ENCODE data around the gene MINK1. TPM values are rescaled to one million over a fixed set of nuclear protein-coding genes. Genes with fewer than 3 reads are reported as not detected.

Gene MINK1
- 10 to 100 TPM; 67.5 to 79.3 TPM for total RNA-seq

- CTCF ChIA-PET = interaction anchor here (0.6 to 2.2 kb wide), 3 partner anchors 43 to 1097 kb away, joined by 3 to 9 read pairs (median 4); partner anchors contain the start of genes RNF167 and SLC25A11
- peaks cover 3% of the 10 kb centered on the region for H3K36me3 Mint-ChIP-seq
- peak within 1 kb of the TSS; percentile 88 for H3K4me3 Mint-ChIP-seq
Measured at GRCh38 chr17:4833178-4833940, at the start of gene MINK1. Gene MINK1, plus strand, starts transcription at chr17:4833340. Its CDS starts 244 bp downstream, at chr17:4833584.

GRCh38 chr17:4785311-4786105, 47.6 kb upstream of the MINK1 start:
- POLR2A ChIA-PET = interaction anchor here (1.0 kb wide), 1 partner anchor 21 kb away, joined by 3 read pairs; the partner anchor contains the start of gene PLD2
- CTCF ChIA-PET = interaction anchor here (1.3 kb wide), 1 partner anchor 54 kb away, joined by 4 read pairs; no protein-coding TSS in a partner anchor
- peak overlapping the region; percentile 32 for H3K4me3 Mint-ChIP-seq
- no peaks in the 10 kb centered on the region for H3K9me3 Mint-ChIP-seq
- intact Hi-C loops (cut with micrococcal nuclease) = loop anchor here (2.0 kb wide), 1 partner anchor 103 kb away; no protein-coding TSS in a partner anchor
- no peak overlapping the region for H3K27ac Mint-ChIP-seq
- peaks cover 48% of the 10 kb centered on the region for H3K27me3 Mint-ChIP-seq
- DNase-seq = no peak
- H3K36me3 Mint-ChIP-seq = no peaks in the 10 kb centered on the region
- H3K4me1 Mint-ChIP-seq (ENCODE audit: low read depth) = peaks cover 22% of the 10 kb centered on the region

More at GRCh38 chr17:4833178-4833940, at the start of gene MINK1:
- Mint-ChIP-seq H3K9me3 (no peaks in the 10 kb centered on the region), H3K4me1 (ENCODE audit: low read depth) (peaks cover 28% of the 10 kb centered on the region), H3K27ac (peak within 1 kb of the TSS; percentile 88), H3K27me3 (no peaks in the 10 kb centered on the region)
- POLR2A ChIA-PET = no interaction called here
- intact Hi-C loops (cut with micrococcal nuclease) = loop anchor here (1.0 to 10.0 kb wide), 4 partner anchors 37 to 123 kb away; partner anchors contain the start of genes ARRB2, MED11 and PSMB6
- DNase-seq = peak; percentile 92

GRCh38 chr17:4786106-4786511, 47.0 kb upstream of the MINK1 start, which contains the start of gene VMO1:
Gene VMO1, minus strand, starts transcription at chr17:4786364. Its CDS starts 12 bp downstream, at chr17:4786352.
- Mint-ChIP-seq H3K36me3 (no peaks in the 10 kb centered on the region), H3K4me3 (peak within 1 kb of the TSS; percentile 32), H3K27me3 (peaks cover 45% of the 10 kb centered on the region), H3K4me1 (ENCODE audit: low read depth) (peaks cover 28% of the 10 kb centered on the region), H3K27ac (no peak within 1 kb of the TSS), H3K9me3 (no peaks in the 10 kb centered on the region)
- ChIA-PET POLR2A (interaction anchor here (1.0 kb wide), 1 partner anchor 20 kb away, joined by 3 read pairs; the partner anchor contains the start of gene PLD2), CTCF (interaction anchor here (0.9 to 1.9 kb wide), 5 partner anchors 10 to 117 kb away, joined by 3 to 6 read pairs (median 4); partner anchors contain the start of genes CHRNE and PSMB6)
- intact Hi-C loops (cut with micrococcal nuclease) = loop anchor here (2.0 kb wide), 1 partner anchor 103 kb away; no protein-coding TSS in a partner anchor
- no peak for DNase-seq

- Mint-ChIP-seq H3K4me3 (no peak overlapping the region), H3K4me1 (ENCODE audit: low read depth) (peaks cover 31% of the 10 kb centered on the region), H3K9me3 (no peaks in the 10 kb centered on the region), H3K27me3 (peaks cover 45% of the 10 kb centered on the region), H3K36me3 (no peaks in the 10 kb centered on the region), H3K27ac (no peak overlapping the region)
- POLR2A ChIA-PET = interaction anchor here (1.0 kb wide), 1 partner anchor 20 kb away, joined by 3 read pairs; the partner anchor contains the start of gene PLD2
- CTCF ChIA-PET = interaction anchor here (0.8 to 1.9 kb wide), 6 partner anchors 10 to 117 kb away, joined by 3 to 6 read pairs (median 4); partner anchors contain the start of genes CHRNE and PSMB6
- intact Hi-C loops (cut with micrococcal nuclease) = loop anchor here (2.0 kb wide), 1 partner anchor 102 kb away; no protein-coding TSS in a partner anchor
- no peak for DNase-seq
Measured at GRCh38 chr17:4786516-4786915, 46.6 kb upstream of the MINK1 start.

- Mint-ChIP-seq H3K36me3 (no peaks in the 10 kb centered on the region), H3K4me1 (ENCODE audit: low read depth) (peaks cover 31% of the 10 kb centered on the region), H3K4me3 (no peak overlapping the region), H3K9me3 (no peaks in the 10 kb centered on the region), H3K27me3 (peaks cover 37% of the 10 kb centered on the region), H3K27ac (no peak overlapping the region)
- no peak for DNase-seq
- CTCF ChIA-PET = interaction anchor here (1.0 to 1.9 kb wide), 5 partner anchors 19 to 152 kb away, joined by 3 to 6 read pairs (median 4); partner anchors contain the start of genes PLD2, RNF167 and SLC25A11
- POLR2A ChIA-PET = no interaction called here
- intact Hi-C loops (cut with micrococcal nuclease) = no loop called here
Measured at GRCh38 chr17:4788159-4788806, 44.9 kb upstream of the MINK1 start.

GRCh38 chr17:4788807-4789700, 44.1 kb upstream of the MINK1 start, which contains the start of gene GLTPD2:
Gene GLTPD2, plus strand, starts transcription at chr17:4788964. Its CDS starts 48 bp downstream, at chr17:4789012.
- no peaks in the 10 kb centered on the region for H3K36me3 Mint-ChIP-seq
- DNase-seq = no peak
- H3K4me1 Mint-ChIP-seq (ENCODE audit: low read depth) = peaks cover 31% of the 10 kb centered on the region
- H3K27ac Mint-ChIP-seq = no peak within 1 kb of the TSS
- intact Hi-C loops (cut with micrococcal nuclease) = no loop called here
- no peaks in the 10 kb centered on the region for H3K9me3 Mint-ChIP-seq
- POLR2A ChIA-PET = interaction anchor here (0.9 to 2.0 kb wide), 10 partner anchors 11 to 180 kb away, joined by 3 to 13 read pairs (median 5); partner anchors contain the start of genes ARRB2, C17orf107, CHRNE and CXCL16
- peaks cover 33% of the 10 kb centered on the region for H3K27me3 Mint-ChIP-seq
- CTCF ChIA-PET = interaction anchor here (1.0 to 2.5 kb wide), 33 partner anchors 10 to 233 kb away, joined by 3 to 28 read pairs (median 5); partner anchors contain the start of genes ARRB2, C17orf107, MED11 and PELP1
- H3K4me3 Mint-ChIP-seq = peak within 1 kb of the TSS; percentile 77

GRCh38 chr17:4789701-4789950, 43.5 kb upstream of the MINK1 start:
- no peak overlapping the region for H3K27ac Mint-ChIP-seq
- POLR2A ChIA-PET = interaction anchor here (0.9 to 2.0 kb wide), 12 partner anchors 11 to 180 kb away, joined by 3 to 13 read pairs (median 5); partner anchors contain the start of genes ARRB2, C17orf107, CHRNE and CXCL16
- H3K4me1 Mint-ChIP-seq (ENCODE audit: low read depth) = peaks cover 31% of the 10 kb centered on the region
- no peaks in the 10 kb centered on the region for H3K36me3 Mint-ChIP-seq
- H3K9me3 Mint-ChIP-seq = no peaks in the 10 kb centered on the region
- peak overlapping the region; percentile 77 for H3K4me3 Mint-ChIP-seq
- DNase-seq = no peak
- intact Hi-C loops (cut with micrococcal nuclease) = no loop called here
- CTCF ChIA-PET = interaction anchor here (0.8 to 2.5 kb wide), 33 partner anchors 9 to 233 kb away, joined by 3 to 28 read pairs (median 5); partner anchors contain the start of genes ARRB2, C17orf107, MED11 and MINK1
- peaks cover 27% of the 10 kb centered on the region for H3K27me3 Mint-ChIP-seq

GRCh38 chr17:4789951-4790704, 43.0 kb upstream of the MINK1 start:
- peaks cover 31% of the 10 kb centered on the region for H3K4me1 Mint-ChIP-seq (ENCODE audit: low read depth)
- peaks cover 25% of the 10 kb centered on the region for H3K27me3 Mint-ChIP-seq
- CTCF ChIA-PET = interaction anchor here (0.6 to 2.5 kb wide), 42 partner anchors 9 to 574 kb away, joined by 3 to 28 read pairs (median 5); partner anchors contain the start of genes ARRB2, C17orf107, CHRNE and MED11
- H3K36me3 Mint-ChIP-seq = no peaks in the 10 kb centered on the region
- peak overlapping the region; percentile 82 for H3K27ac Mint-ChIP-seq
- H3K9me3 Mint-ChIP-seq = no peaks in the 10 kb centered on the region
- POLR2A ChIA-PET = interaction anchor here (0.6 to 2.0 kb wide), 19 partner anchors 10 to 204 kb away, joined by 3 to 13 read pairs (median 4); partner anchors contain the start of genes ARRB2, C17orf107, CHRNE and CXCL16
- peak overlapping the region; percentile 73 for H3K4me3 Mint-ChIP-seq
- intact Hi-C loops (cut with micrococcal nuclease) = loop anchor here (2.0 to 5.0 kb wide), 5 partner anchors 59 to 228 kb away; partner anchors contain the start of genes ARRB2, CHRNE, GGT6 and MED11
- peak; percentile 89 for DNase-seq

GRCh38 chr17:4790705-4791088, 42.4 kb upstream of the MINK1 start:
- Mint-ChIP-seq H3K9me3 (no peaks in the 10 kb centered on the region), H3K4me1 (ENCODE audit: low read depth) (peaks cover 32% of the 10 kb centered on the region), H3K4me3 (peak overlapping the region; percentile 73), H3K27me3 (peaks cover 19% of the 10 kb centered on the region), H3K27ac (peak overlapping the region; percentile 82), H3K36me3 (no peaks in the 10 kb centered on the region)
- CTCF ChIA-PET = interaction anchor here (0.6 to 2.5 kb wide), 32 partner anchors 8 to 575 kb away, joined by 3 to 28 read pairs (median 5); partner anchors contain the start of genes ARRB2, CHRNE, MED11 and MINK1
- POLR2A ChIA-PET = interaction anchor here (0.6 to 2.0 kb wide), 15 partner anchors 10 to 179 kb away, joined by 3 to 13 read pairs (median 5); partner anchors contain the start of genes ARRB2, C17orf107, CXCL16 and MED11
- intact Hi-C loops (cut with micrococcal nuclease) = loop anchor here (2.0 to 5.0 kb wide), 5 partner anchors 60 to 228 kb away; partner anchors contain the start of genes ARRB2, CHRNE, GGT6 and MED11
- no peak for DNase-seq
